NCI-H510A treated with DMSO at 0.1 percent for 48 hours (cell line): ENCODE results near the gene ENTPD8.

ENCODE experiments used
- DNase-seq: peaks from one replicate; lab custom pipeline; 2025; lab: John Stamatoyannopoulos, UW

Gene ENTPD8, protein sequence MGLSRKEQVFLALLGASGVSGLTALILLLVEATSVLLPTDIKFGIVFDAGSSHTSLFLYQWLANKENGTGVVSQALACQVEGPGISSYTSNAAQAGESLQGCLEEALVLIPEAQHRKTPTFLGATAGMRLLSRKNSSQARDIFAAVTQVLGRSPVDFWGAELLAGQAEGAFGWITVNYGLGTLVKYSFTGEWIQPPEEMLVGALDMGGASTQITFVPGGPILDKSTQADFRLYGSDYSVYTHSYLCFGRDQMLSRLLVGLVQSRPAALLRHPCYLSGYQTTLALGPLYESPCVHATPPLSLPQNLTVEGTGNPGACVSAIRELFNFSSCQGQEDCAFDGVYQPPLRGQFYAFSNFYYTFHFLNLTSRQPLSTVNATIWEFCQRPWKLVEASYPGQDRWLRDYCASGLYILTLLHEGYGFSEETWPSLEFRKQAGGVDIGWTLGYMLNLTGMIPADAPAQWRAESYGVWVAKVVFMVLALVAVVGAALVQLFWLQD

GRCh38 chr9:137441289-137441934 is at the start of gene ENTPD8:
Gene ENTPD8 (minus strand): TSS chr9:137441357. CDS start chr9:137438285, 3,072 bp downstream.
- peak; percentile 93 for DNase-seq

DNA sequence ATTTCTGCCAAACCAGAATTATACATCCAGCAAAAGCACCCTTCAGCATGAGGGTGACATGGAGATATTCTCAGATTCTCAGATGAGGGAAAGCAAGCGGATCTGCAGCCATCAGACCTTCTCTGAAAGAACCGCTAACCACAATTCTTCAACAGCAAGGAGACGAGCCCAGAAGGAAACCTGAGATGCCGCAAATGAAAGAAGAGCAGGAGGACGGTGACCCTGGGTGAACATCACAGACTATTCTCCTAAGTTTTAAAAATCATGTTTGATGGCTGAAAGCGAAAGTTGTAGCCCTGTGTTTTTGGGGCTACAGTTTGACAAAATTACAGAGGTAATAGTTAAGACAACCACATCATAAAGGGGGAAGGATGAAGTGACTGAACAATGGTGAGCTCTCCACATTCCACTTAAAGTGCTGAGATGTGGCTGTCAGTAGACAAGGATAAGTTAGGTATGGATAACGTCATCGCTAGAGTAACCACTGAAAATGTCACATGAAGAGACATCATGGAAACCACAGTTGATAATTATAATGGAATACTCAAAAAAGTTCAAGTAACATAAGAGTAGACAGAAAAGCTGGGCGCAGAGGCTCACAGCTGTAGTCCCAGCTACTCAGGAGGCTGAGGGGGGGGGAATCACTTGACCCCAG is 49.5 kb upstream of the ENTPD8 start:
- DNase-seq = peak; percentile 21

GRCh38 chr9:137488906-137489305 is 47.7 kb upstream of the ENTPD8 start:
- no peak for DNase-seq

GRCh38 chr9:137488327-137488653 is 47.1 kb upstream of the ENTPD8 start:
- DNase-seq = peak; percentile 69

GRCh38 chr9:137487454-137488326 is 46.5 kb upstream of the ENTPD8 start:
- DNase-seq = peak; percentile 89

GRCh38 chr9:137486545-137487453 is 45.6 kb upstream of the ENTPD8 start:
- DNase-seq = peak; percentile 45

- peak; percentile 59 for DNase-seq
Observed at GRCh38 chr9:137486141-137486490, 45.0 kb upstream of the ENTPD8 start.

- DNase-seq = peak; percentile 93
Observed at GRCh38 chr9:137485343-137486140, 44.4 kb upstream of the ENTPD8 start.

DNA sequence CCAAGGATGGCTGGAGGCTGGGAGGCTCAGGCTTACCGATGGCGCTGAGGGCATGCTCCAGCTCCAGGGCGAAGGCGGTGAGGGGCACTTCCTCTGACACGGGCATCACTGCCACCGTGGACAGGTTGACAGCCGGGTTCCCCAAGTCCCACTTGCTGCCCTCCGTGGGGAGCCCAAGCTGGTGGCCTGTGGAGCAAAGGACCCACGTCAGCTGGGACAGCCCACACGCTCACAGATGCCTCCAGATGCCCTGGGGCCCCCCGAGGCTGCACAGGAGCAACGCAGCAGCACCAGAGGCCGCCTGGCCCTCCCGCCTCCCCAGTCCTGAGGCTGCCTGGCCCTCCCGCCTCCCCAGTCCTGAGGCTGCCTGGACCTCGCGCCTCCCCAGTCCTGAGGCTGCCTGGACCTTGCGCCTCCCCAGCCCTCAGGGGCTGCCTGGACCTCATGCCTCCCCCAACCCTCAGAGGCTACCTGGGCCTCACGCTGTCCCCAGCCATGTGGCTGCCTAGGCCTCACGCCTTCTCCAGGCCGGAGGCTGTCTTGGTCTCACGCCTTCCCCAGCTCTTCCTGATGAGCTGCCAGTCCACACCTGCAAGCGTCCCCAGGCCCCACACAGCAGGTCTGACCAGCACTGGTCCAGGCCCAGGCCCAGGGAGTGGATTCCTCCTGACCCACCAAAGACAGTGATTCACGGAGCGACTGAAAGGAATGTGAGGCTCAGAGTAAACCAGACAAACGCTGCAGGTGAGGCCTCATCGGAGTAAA is 43.6 kb upstream of the ENTPD8 start:
- no peak for DNase-seq

DNA sequence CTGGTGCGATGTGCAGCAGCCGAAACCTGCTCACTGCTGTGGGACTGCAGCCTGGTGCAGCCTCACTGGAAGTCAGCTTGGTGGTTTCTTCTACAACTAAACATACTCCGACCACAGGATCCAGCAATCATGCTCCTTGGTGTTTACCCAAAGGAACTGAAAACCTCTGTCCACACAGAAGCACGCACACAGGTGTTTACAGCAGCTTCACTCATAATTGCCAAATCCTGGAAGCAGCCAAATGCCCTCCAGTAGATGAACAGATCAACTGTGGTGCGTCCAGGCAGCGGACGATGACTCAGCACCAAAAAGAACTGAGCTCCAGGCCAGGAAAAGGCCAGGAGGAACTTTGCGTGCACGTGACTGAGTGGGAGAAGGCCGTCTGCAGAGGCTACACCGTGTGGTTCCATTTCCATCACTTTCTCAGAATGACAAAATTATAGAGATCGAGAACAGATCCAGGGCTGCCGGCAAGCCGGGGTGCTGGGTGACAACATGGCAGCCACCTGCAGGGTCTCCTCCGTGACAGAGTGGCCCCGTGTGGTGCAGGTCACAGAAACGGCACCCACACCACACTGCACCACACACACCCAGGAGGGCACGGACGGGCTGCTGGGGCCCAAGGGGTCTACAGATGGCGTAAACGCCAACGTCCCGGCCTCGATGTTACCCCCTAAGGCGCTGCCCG is 41.1 kb upstream of the ENTPD8 start:
- DNase-seq = no peak

GRCh38 chr9:137480686-137481683 is 39.8 kb upstream of the ENTPD8 start:
- DNase-seq = no peak

- no peak for DNase-seq
Observed at GRCh38 chr9:137479892-137480685, 38.9 kb upstream of the ENTPD8 start.

GRCh38 chr9:137478962-137479861 is 38.1 kb upstream of the ENTPD8 start:
- DNase-seq = peak; percentile 29

- no peak for DNase-seq
Observed at GRCh38 chr9:137478613-137478961, 37.4 kb upstream of the ENTPD8 start.

DNA sequence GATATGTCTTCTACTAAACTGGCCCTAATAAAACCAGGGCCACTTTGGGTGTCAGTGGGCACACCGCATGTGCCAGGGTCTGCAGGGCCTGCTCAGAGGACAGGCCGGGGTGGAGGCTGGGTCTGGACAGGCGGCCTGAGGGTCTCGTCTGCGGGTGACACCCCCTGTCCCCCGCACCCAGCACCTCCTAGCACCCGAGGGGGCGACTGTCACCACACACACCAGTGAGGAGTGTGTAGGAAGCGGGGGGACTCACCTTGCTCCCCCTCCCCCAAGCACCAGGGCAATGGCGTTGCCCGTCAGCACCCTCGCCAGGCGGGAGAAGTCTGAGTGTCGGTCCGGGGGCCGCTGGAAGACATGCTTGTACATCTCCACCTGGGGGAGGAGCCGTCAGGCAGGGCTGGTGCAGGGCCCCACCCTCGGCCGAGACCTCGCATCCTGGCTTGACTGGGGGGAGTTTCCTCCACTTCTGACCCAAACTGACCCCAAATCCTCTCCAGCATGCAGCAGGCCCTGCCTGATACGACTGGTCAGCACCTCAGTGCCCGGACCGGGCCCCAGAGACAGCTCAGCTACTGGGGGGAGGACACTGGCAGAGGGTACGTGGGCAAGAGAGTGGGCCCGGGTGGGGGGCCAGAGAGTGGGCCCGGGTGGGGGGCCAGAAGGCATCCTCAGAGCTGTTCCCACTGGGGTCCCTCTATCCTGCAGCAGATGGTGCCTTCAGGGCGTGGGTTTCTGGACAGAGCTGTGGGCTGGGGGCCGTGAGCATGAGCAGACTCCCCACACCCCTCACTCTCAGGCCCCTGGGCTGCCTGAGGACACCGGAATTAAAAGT is 36.8 kb upstream of the ENTPD8 start:
- DNase-seq = no peak
